Omental fat pad (tissue), 4 donors: Measurements from ENCODE around the gene CISH. TPM values are rescaled to one million over a fixed set of nuclear protein-coding genes. Genes with fewer than 3 reads are reported as not detected.

ENCODE experiments used
- ATAC-seq: fragments of 150-250 bp; one replicate; pipeline ENCODE4 v1.9.1; 2016; ENCODE audit warnings: mild to moderate bottlenecking, moderate library complexity; ENCODE audit not compliant: low FRiP score
- DNase-seq: peaks from one replicate; pipeline ENCODE4 v3.0.0-alpha.2; 2019; ENCODE audit warnings: low spot score
- CTCF ChIP-seq, 3 donors: fragments of 450-650 bp; IDR thresholded peaks; one replicate each; pipeline ENCODE4 v1.5.1; 2016 to 2017; ENCODE audit warnings: antibody characterized with exemption in 3 of 3, mild to moderate bottlenecking in 3 of 3, moderate library complexity in 2 of 3
- total RNA-seq, 4 donors: library from RNA; depleted of rRNA; stranded (reverse); fragments of >200 nt; gene quantifications; one replicate each; pipeline ENCODE4 v1.1.0, GENCODE V29; 2016

The CISH gene
- total RNA-seq, 4 donors from 2014 or later, result 10.4 to 27.9 (median 17.9) TPM

DNA sequence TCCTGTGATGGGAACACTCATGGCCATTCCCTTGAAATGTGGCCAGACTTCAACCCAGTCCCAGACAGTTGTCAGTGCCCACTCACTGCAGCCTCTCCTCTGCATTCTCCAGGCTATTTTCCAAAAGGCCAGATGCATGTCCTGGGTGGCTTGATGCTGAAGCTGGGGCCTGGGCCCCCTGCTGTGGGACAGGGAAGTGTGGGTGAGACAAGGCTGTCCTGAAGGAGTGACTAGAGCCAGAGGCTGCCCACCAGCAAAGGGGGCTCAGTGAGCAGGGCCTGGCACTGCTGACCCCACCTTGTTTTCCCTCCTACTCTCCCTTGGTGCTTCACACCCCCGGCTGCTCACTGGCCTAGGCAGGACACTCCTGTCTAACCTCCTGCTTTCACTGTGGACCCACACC, 11.9 kb downstream of the CISH start:
- ATAC-seq, result no peak
- TF ChIP-seq CTCF (IDR thresholded peaks at IDR 0.05), result no peak
- DNase-seq, result no peak

- ATAC-seq (no peak), DNase-seq (no peak)
- TF ChIP-seq CTCF (IDR thresholded peaks at IDR 0.05), result no peak
These were observed 12.4 kb downstream of the CISH start for GRCh38 chr3:50599115-50599715.

DNA sequence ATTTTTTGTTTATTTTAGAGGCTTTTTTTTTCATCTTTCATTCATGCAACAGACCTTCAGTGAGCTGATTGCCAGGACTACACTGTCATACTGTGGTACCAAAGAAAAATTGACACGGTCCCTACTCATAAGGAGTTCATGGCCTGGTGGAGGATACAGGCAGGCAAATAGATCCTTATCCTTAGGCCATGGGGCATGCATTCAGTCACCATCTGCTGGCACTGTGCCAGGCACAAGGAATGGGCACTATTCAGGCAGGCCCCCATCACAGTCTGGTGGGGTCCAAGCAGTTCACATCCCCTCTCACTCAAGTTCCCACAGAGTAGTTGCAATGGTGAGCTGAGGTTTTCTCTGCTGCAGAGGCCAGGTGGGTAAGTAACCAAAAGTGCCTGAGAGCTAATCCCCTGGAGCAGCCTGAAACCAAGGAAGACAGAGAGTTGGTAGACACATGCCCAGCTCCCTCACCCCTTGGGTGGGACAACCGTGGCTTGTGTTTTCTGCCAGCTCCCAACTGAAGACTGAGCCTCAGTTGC, 17.3 kb downstream of the CISH start:
- no peak for DNase-seq
- TF ChIP-seq CTCF (IDR thresholded peaks at IDR 0.05), result no peak
- ATAC-seq, result no peak

GRCh38 chr3:50592568-50592967, 19.0 kb downstream of the CISH start:
- no peak for DNase-seq
- no peak for TF ChIP-seq CTCF (IDR thresholded peaks at IDR 0.05)
- ATAC-seq, result no peak

DNA sequence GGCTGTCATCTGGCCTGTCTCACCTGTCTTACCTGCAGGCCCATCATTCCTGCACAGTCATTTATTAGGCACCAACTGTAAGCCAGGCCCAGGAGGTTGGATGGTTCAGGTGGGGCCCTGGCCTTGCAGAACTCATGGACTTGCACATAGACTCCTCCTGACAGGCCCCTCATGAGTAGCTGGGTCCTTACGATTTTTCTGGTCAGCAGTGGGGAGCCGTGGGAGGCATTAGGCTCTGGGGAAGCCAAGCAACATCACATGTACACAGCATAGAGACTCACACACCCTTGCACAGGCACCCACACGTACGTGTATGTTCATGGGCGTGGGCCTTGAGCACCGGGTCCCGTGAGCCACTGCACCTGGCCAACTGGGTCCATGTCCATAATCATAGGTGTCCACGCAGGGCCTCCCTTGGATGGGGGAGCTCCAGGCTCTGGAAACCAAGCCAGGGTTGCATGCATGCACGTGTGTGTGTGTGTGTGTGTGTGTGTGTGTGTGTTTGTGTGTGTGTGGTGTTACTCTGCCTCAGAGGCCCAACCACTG, 20.3 kb downstream of the CISH start:
- no peak for TF ChIP-seq CTCF (IDR thresholded peaks at IDR 0.05)
- DNase-seq (no peak), ATAC-seq (no peak)

DNA sequence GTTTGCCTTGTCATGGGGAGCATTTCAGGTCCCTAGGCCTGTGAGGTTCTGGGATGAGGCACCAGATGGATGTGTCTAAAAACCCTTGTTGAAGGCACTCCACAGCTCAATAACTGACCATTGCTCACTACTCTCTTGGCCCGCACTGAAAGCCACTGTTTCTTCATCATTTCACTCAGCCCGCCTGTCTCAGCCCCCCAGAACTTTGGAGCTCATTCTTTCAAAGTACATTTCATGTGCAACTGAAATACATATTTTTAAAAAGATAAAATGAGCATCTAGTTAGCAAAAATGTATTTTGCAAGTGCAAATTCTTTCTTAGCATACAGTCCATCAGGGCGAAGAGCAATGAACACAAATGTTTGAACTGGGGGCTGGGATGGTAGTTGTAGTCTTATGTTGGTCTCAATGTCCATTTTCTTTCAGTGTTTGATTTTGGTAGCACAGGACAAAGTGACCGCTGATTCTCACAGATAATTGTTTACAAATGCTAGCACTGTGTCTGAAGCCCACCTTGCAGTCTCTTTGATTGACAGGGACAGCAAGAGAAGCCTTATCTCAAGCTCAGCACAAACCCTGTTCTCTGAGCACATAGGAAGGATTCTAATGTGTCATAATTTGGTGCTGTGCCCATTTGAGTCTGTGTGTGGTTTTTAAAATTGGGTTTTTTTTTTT, 22.7 kb downstream of the CISH start:
- no peak for TF ChIP-seq CTCF (IDR thresholded peaks at IDR 0.05)
- ATAC-seq, result no peak

More for the DNA sequence above, 22.7 kb downstream of the CISH start:
- DNase-seq, result no peak
